ENCODE results near the gene PRRT3. TPM values are rescaled to one million over a fixed set of nuclear protein-coding genes. Genes with fewer than 3 reads are reported as not detected.

The PRRT3 gene
- total and polyA plus RNA-seq, 9 of the 15 experiments (the other 6 are each of a cell fraction or from before 2014, with no cell fraction given) = 0.06 to 1.9 (median 1.2) TPM

DNA sequence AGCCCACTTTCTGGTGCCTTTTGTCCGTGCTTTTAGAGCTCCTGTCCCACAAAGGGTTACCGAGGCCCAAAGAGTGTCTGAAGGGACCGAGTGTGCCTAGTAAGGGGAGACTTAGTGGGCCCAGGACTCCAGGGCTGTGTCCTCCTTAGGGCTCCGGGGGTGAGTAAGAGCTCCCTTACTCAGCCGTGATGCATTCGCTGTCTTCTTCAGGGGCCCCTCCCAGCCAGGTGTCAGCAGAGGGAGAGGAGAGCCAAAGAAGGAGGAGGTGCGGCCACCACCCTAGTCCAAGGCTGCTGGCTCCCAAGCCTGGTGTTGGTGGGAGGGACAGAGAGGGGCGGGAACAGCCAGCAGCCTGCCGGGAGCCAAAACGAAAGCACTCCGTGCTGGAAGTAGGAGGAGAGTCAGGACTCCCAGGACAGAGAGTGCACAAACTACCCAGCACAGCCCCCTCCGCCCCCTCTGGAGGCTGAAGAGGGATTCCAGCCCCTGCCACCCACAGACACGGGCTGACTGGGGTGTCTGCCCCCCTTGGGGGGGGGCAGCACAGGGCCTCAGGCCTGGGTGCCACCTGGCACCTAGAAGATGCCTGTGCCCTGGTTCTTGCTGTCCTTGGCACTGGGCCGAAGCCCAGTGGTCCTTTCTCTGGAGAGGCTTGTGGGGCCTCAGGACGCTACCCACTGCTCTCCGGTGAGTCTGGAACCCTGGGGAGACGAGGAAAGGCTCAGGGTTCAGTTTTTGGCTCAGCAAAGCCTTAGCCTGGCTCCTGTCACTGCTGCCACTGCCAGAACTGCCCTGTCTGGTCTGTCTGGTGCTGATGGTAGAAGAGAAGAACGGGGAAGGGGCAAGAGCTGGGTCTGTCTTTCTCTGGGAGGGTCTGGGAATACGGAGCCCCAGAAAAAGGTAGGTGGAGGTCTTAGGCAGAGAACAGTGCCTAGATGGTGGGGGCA lies 35.2 kb downstream of the PRRT3 start, which contains the start of gene IL17RC (continued):
- no peak for TF ChIP-seq ZNF263 (CRISPR knock-in tag; IDR thresholded peaks at IDR 0.05; ENCODE audit: borderline replicate concordance)
- TF ChIP-seq, protein P1, sequence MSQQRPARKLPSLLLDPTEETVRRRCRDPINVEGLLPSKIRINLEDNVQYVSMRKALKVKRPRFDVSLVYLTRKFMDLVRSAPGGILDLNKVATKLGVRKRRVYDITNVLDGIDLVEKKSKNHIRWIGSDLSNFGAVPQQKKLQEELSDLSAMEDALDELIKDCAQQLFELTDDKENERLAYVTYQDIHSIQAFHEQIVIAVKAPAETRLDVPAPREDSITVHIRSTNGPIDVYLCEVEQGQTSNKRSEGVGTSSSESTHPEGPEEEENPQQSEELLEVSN (IDR thresholded peaks at IDR 0.05; ENCODE audit: borderline replicate concordance in 1 of 2, extremely low read depth in 1 of 2, insufficient read depth in 1 of 2, insufficient read length in 1 of 2, low read depth in 1 of 2, low read length in 1 of 2, poor library complexity in 1 of 2, severe bottlenecking in 1 of 2) = peak in 1 of 2 experiments; percentile 76
- TF ChIP-seq ZFP36 (IDR thresholded peaks at IDR 0.05; ENCODE audit: low read depth, low read length, partially characterized antibody) = peak; percentile 45
- no peak for TF ChIP-seq HMG20A (CRISPR knock-in tag; conservative IDR thresholded peaks at IDR 0.05)
- TF ChIP-seq NCOA1 (IDR thresholded peaks at IDR 0.05; ENCODE audit: low read depth) = no peak
- TF ChIP-seq, protein P2, sequence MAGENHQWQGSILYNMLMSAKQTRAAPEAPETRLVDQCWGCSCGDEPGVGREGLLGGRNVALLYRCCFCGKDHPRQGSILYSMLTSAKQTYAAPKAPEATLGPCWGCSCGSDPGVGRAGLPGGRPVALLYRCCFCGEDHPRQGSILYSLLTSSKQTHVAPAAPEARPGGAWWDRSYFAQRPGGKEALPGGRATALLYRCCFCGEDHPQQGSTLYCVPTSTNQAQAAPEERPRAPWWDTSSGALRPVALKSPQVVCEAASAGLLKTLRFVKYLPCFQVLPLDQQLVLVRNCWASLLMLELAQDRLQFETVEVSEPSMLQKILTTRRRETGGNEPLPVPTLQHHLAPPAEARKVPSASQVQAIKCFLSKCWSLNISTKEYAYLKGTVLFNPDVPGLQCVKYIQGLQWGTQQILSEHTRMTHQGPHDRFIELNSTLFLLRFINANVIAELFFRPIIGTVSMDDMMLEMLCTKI (IDR thresholded peaks at IDR 0.05; ENCODE audit: partially characterized antibody) = no peak
- 0 out of 2 replicates have a peak, but pooled peaks have one; percentile 10 for TF ChIP-seq ZNF133 (CRISPR knock-in tag; IDR thresholded peaks at IDR 0.05)
- TF ChIP-seq, protein P3, sequence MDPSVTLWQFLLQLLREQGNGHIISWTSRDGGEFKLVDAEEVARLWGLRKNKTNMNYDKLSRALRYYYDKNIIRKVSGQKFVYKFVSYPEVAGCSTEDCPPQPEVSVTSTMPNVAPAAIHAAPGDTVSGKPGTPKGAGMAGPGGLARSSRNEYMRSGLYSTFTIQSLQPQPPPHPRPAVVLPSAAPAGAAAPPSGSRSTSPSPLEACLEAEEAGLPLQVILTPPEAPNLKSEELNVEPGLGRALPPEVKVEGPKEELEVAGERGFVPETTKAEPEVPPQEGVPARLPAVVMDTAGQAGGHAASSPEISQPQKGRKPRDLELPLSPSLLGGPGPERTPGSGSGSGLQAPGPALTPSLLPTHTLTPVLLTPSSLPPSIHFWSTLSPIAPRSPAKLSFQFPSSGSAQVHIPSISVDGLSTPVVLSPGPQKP (CRISPR knock-in tag; IDR thresholded peaks at IDR 0.05) = no peak
- no peak for TF ChIP-seq CHCHD3 (CRISPR knock-in tag; IDR thresholded peaks at IDR 0.05)
- no peak for TF ChIP-seq DPF2 (IDR thresholded peaks at IDR 0.05)
- TF ChIP-seq JUND (IDR thresholded peaks at IDR 0.05; ENCODE audit: borderline replicate concordance, low read depth, low read length) = no peak; the same call in 1 of the 2 replicates
- TF ChIP-seq JUND (tag; IDR thresholded peaks at IDR 0.05; ENCODE audit: borderline replicate concordance, low read depth, low read length) = peak; percentile 47; the same call in 1 of the 3 replicates
- TF ChIP-seq ZNF696 (CRISPR knock-in tag; conservative IDR thresholded peaks at IDR 0.05) = no peak
- no peak for TF ChIP-seq DACH1 (IDR thresholded peaks at IDR 0.05; ENCODE audit: partially characterized antibody)
- TF ChIP-seq ETV5 (CRISPR knock-in tag; IDR thresholded peaks at IDR 0.05; ENCODE audit: low read depth) = no peak
- TF ChIP-seq MYNN (IDR thresholded peaks at IDR 0.05) = no peak
- no peak for TF ChIP-seq MYNN (CRISPR knock-in tag; IDR thresholded peaks at IDR 0.05)
- no peak for TF ChIP-seq KDM4B (IDR thresholded peaks at IDR 0.05; ENCODE audit: borderline replicate concordance in 2 of 2, low read depth in 1 of 2)
- TF ChIP-seq, protein P4, sequence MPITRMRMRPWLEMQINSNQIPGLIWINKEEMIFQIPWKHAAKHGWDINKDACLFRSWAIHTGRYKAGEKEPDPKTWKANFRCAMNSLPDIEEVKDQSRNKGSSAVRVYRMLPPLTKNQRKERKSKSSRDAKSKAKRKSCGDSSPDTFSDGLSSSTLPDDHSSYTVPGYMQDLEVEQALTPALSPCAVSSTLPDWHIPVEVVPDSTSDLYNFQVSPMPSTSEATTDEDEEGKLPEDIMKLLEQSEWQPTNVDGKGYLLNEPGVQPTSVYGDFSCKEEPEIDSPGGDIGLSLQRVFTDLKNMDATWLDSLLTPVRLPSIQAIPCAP (CRISPR knock-in tag; IDR thresholded peaks at IDR 0.05; ENCODE audit: borderline replicate concordance) = no peak
- no peak for TF ChIP-seq HNRNPLL (IDR thresholded peaks at IDR 0.05; ENCODE audit: low read depth, low read length, poor library complexity, severe bottlenecking)
- no peak for TF ChIP-seq BACH1 (tag; IDR thresholded peaks at IDR 0.05)
- TF ChIP-seq TCF3 (CRISPR knock-in tag; IDR thresholded peaks at IDR 0.05) = no peak
- TF ChIP-seq TCF7L2 (IDR thresholded peaks at IDR 0.05; ENCODE audit: low read depth, low read length) = no peak
- no peak for TF ChIP-seq CBFA2T2 (conservative IDR thresholded peaks at IDR 0.05)

Measured in K562 (cell line).